GM12801 (cell line): Measurements from ENCODE around the gene NFIX.

Experiments used
- CTCF ChIP-seq: IDR thresholded peaks from one replicate; pipeline ENCODE4 v1.5.1; 2011; ENCODE audit warnings: control low read depth; ENCODE audit not compliant: insufficient read length; ENCODE audit errors: extremely low read depth

Gene NFIX

GRCh38 chr19:13102416-13102665 lies 107.1 kb downstream of the NFIX start:
- TF ChIP-seq CTCF, result no peak

GRCh38 chr19:13102666-13103580 lies 107.6 kb downstream of the NFIX start, which contains the start of gene LYL1:
Gene LYL1 (minus strand): TSS chr19:13102858. CDS start chr19:13101171, 1,687 bp downstream.
- no peak for TF ChIP-seq CTCF

- TF ChIP-seq CTCF, result no peak
These were observed 108.5 kb downstream of the NFIX start for GRCh38 chr19:13103581-13104359.

GRCh38 chr19:13104360-13104847 lies 109.1 kb downstream of the NFIX start:
- TF ChIP-seq CTCF, result peak; percentile 14

GRCh38 chr19:13104848-13105711 lies 109.8 kb downstream of the NFIX start:
- no peak for TF ChIP-seq CTCF

GRCh38 chr19:13109361-13110098 lies 114.3 kb downstream of the NFIX start:
- TF ChIP-seq CTCF, result no peak
